Heart left ventricle (tissue), 16 donors: Measurements from ENCODE around the gene HRH4. TPM values are rescaled to one million over a fixed set of nuclear protein-coding genes. Genes with fewer than 3 reads are reported as not detected.

Experiments
- ATAC-seq, 4 donors: fragments of 200-7000 bp; cut with Tn5 transposase; one replicate each; pipeline ENCODE4 v1.9.1; 2020 to 2022; ENCODE audit warnings: moderate library complexity in 4 of 4, mild to moderate bottlenecking in 3 of 4, moderate number of reproducible peaks in 1 of 4
- DNase-seq, 5 donors: peaks; one replicate each; pipeline ENCODE4 v3.0.0-alpha.2; 2020
- H3K27ac ChIP-seq, 12 donors: fragments of 200-600 bp; sonication (generic) in 4 of 12; one replicate each; pipeline versions ENCODE4 v1.5.0 to v1.8.0; 2016 to 2022; ENCODE audit warnings: mild to moderate bottlenecking in 2 of 12
- H3K27me3 ChIP-seq, 9 donors: fragments of 200-600 bp; sonication (generic) in 2 of 9; one replicate each; pipeline versions ENCODE4 v1.5.1 to v1.8.0; 2016 to 2022; ENCODE audit warnings: mild to moderate bottlenecking in 3 of 9
- H3K36me3 ChIP-seq, 9 donors: fragments of 200-600 bp; sonication (generic) in 2 of 9; one replicate each; pipeline versions ENCODE4 v1.5.0 to v1.8.0; 2018 to 2022; ENCODE audit warnings: mild to moderate bottlenecking in 2 of 9
- H3K4me1 ChIP-seq, 12 donors: fragments of 200-600 bp; sonication (generic) in 4 of 12; one replicate each; pipeline versions ENCODE4 v1.5.0 to v1.8.0; 2016 to 2022; ENCODE audit warnings: mild to moderate bottlenecking in 3 of 12
- H3K4me3 ChIP-seq, 12 donors: fragments of 200-600 bp; sonication (generic) in 4 of 12; one replicate each; pipeline versions ENCODE4 v1.5.0 to v1.8.0; 2017 to 2022; ENCODE audit warnings: mild to moderate bottlenecking in 9 of 12, moderate library complexity in 4 of 12
- H3K9me3 ChIP-seq, 12 donors: fragments of 200-600 bp; sonication (generic) in 4 of 12; one replicate each; pipeline versions ENCODE4 v1.5.0 to v1.8.0; 2016 to 2022; ENCODE audit warnings: mild to moderate bottlenecking in 1 of 12
- POLR2A ChIP-seq, 2 donors: fragments of 450-650 bp; IDR thresholded peaks; one replicate each; pipeline ENCODE4 v1.6.1; 2017; ENCODE audit warnings: antibody characterized with exemption in 2 of 2, mild to moderate bottlenecking in 2 of 2, moderate library complexity in 2 of 2
- WGBS, 4 donors: extraction: QIAGEN DNeasy Blood & Tissue Kit in 2 of 4; methylation state at CpG; one replicate each; pipeline versions ENCODE4 v1.1.5 to v1.1.7; 2013 to 2018; 5-methylcytosine and 5-hydroxymethylcytosine counted together
- intact Hi-C, 10 donors: fragments of 100-400 bp; cut with DNase I; formaldehyde crosslinking; loops; one replicate each; pipeline versions ENCODE4 v1.11.1 to v1.14.2; 2022
- polyA plus RNA-seq, 2 donors: library from polyadenylated mRNA; stranded (reverse); fragments of 200-250 nt; gene quantifications; one replicate each; pipeline ENCODE4 v1.2.3, GENCODE V29; 2013
- total RNA-seq, 9 donors: library from RNA; depleted of rRNA in 2 of 9; stranded (reverse); fragments of >200 nt in 2 of 9; fragmentation: NEBNext Ultra II Directional in 3 of 9; extraction: Animal tissue kit (Norgen Biotek cat#: 25700) in 3 of 9; gene quantifications; one replicate each; pipeline versions ENCODE4 v1.1.0 to v1.2.4, GENCODE V29; 2016 to 2023
- TF ChIP-seq, protein P1 (sequence below), 12 donors: fragments of 200-600 bp; sonication (generic) in 4 of 12; IDR thresholded peaks; one replicate each; pipeline versions ENCODE4 v1.5.0 to v1.8.0; 2018 to 2022; ENCODE audit warnings: antibody characterized with exemption in 12 of 12, mild to moderate bottlenecking in 5 of 12
- donor health status: ischemic (EF 13 %, LVEDD 7.1; RV severe dilation, severe dysfunction).
- donor health status: healthy with polysubstance abuse.
- donor health status: DM: no; HTN: yes; CAD: no.
- donor health status: DM: no; HTN: no; CAD: no.
- donor health status: ischemic (EF 25% LVEDD 6.9; RV normal size, moderate dysfunction).
- donor health status: ischemic (EF 25% LVEDD 5.7; RV mildly dilated, moderate dysfunction).
- donor health status: healthy.
- donor health status: DM: yes; HTN: yes; CAD: no.
- donor health status: ischemic (EF 35%, LVEDD 5.7; RV mildly dilated, moderate dysfunction).
- donor health status: nonischemic (EF 11% LVEDD 7.7; RV severe dilation, severe dysfunction).
- donor health status: DM: yes; HTN: yes; CAD: no.
- donor health status: PGD.
- donor health status: ischemic (EF 29% LVEDD 5.4; RV normal size, mild dysfunction).
- donor health status: nonischemic (EF 23%, LVEDD 6.1; RV moderate dilation, normal function).

The HRH4 gene
- total and polyA plus RNA-seq, 11 donors = 0.16 to 0.24 (median 0.23) TPM; not detected in 8

DNA sequence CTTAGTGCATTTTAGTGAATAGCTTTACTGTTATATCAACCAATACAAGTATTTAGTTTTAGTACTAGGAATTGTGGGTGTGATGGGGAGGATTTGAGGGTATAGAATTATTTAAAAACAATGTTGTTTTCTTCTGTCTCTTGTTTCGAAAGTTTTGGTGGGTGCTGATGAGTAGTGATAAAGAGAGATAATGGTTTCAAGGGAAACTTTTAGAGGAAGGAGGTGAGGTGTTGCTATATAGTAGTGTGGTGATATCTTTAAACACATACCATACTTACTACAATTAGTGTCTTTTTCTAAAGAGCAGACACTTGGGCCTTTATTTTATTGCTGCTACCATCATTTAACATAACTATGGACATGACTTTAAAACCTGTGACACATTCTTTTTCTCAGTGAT, 23.5 kb upstream of the HRH4 start:
- intact Hi-C loops = loop anchor here in 1 of 10 donors (10.0 kb wide), 1 partner anchor 72 kb away; no protein-coding TSS in a partner anchor
- H3K36me3 ChIP-seq = peaks cover 0 to 73% (median 50%) of the 10 kb centered on the region in 9 donors
- H3K4me3 ChIP-seq = no peak overlapping the region
- DNase-seq (no peak), ATAC-seq (no peak)
- no peaks in the 10 kb centered on the region for H3K27me3 ChIP-seq
- TF ChIP-seq, protein P1, sequence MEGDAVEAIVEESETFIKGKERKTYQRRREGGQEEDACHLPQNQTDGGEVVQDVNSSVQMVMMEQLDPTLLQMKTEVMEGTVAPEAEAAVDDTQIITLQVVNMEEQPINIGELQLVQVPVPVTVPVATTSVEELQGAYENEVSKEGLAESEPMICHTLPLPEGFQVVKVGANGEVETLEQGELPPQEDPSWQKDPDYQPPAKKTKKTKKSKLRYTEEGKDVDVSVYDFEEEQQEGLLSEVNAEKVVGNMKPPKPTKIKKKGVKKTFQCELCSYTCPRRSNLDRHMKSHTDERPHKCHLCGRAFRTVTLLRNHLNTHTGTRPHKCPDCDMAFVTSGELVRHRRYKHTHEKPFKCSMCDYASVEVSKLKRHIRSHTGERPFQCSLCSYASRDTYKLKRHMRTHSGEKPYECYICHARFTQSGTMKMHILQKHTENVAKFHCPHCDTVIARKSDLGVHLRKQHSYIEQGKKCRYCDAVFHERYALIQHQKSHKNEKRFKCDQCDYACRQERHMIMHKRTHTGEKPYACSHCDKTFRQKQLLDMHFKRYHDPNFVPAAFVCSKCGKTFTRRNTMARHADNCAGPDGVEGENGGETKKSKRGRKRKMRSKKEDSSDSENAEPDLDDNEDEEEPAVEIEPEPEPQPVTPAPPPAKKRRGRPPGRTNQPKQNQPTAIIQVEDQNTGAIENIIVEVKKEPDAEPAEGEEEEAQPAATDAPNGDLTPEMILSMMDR (IDR thresholded peaks at IDR 0.05) = no peak
- no peak for TF ChIP-seq POLR2A (IDR thresholded peaks at IDR 0.05)
- no peaks in the 10 kb centered on the region for H3K4me1 ChIP-seq
- WGBS, 4 donors = 87 to 94% (median 93%) methylated on average over 1 of the region's 1 CpG
- H3K9me3 ChIP-seq = no peaks in the 10 kb centered on the region
- H3K27ac ChIP-seq = no peak overlapping the region

DNA sequence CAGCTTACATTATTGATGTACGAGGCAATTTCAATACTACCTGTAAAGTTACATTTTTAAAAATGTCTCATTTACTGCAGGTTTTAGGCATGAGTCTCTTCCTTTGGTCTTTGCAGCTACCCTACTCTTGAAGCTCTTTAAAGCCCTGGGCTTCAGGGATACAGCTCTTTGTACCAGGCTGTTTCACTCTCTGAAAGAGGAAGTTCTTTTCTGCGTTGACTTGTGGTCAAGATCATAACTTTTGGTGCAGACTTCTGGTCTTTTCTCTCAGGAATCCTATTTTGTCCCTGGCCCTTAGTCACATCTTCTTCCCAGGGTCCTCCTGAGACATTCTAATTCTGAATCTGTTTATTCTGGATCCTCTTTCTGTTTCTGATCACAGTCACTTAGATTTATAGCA, 16.6 kb upstream of the HRH4 start:
- no peak for TF ChIP-seq POLR2A (IDR thresholded peaks at IDR 0.05)
- TF ChIP-seq, protein P1 (IDR thresholded peaks at IDR 0.05) = no peak
- 73 to 80% (median 79%) methylated on average over 2 of the region's 2 CpGs for WGBS, 4 donors
- ATAC-seq (no peak), DNase-seq (no peak)
- Histone ChIP-seq H3K36me3 (peaks cover 0 to 97% (median 89%) of the 10 kb centered on the region in 9 donors), H3K4me1 (peaks cover 0 to 6% (median 0%) of the 10 kb centered on the region in 12 donors), H3K27ac (no peak overlapping the region), H3K4me3 (no peak overlapping the region), H3K9me3 (no peaks in the 10 kb centered on the region), H3K27me3 (no peaks in the 10 kb centered on the region)
- intact Hi-C loops = no loop called here

DNA sequence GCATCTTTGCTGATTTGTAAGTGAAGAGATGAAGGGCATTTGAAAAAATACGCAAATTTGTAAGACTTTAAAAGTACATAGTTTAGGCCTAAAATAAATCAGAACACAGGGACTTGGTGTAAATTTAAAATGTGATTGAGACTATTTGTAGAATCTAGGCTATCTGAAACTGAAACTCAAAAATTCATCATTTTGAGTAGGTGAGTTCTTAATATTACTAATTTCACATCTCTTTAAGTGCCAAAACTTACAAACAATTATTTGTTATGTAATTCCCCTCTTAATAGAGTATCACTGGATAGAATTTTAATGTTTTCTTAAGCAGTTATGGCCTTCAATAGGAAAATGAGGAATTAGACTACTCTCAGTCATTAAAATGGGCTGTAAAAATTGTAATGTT, 14.0 kb upstream of the HRH4 start:
- peaks cover 0 to 100% (median 93%) of the 10 kb centered on the region in 9 donors for H3K36me3 ChIP-seq
- H3K4me1 ChIP-seq = peaks cover 0 to 6% (median 0%) of the 10 kb centered on the region in 12 donors
- no peak overlapping the region for H3K27ac ChIP-seq
- intact Hi-C loops = no loop called here
- 95 to 99% (median 98%) methylated on average over 1 of the region's 1 CpG for WGBS, 4 donors
- no peak overlapping the region for H3K4me3 ChIP-seq
- H3K27me3 ChIP-seq = no peaks in the 10 kb centered on the region
- no peak for TF ChIP-seq POLR2A (IDR thresholded peaks at IDR 0.05)
- TF ChIP-seq, protein P1 (IDR thresholded peaks at IDR 0.05) = no peak
- ATAC-seq (no peak), DNase-seq (no peak)
- no peaks in the 10 kb centered on the region for H3K9me3 ChIP-seq

DNA sequence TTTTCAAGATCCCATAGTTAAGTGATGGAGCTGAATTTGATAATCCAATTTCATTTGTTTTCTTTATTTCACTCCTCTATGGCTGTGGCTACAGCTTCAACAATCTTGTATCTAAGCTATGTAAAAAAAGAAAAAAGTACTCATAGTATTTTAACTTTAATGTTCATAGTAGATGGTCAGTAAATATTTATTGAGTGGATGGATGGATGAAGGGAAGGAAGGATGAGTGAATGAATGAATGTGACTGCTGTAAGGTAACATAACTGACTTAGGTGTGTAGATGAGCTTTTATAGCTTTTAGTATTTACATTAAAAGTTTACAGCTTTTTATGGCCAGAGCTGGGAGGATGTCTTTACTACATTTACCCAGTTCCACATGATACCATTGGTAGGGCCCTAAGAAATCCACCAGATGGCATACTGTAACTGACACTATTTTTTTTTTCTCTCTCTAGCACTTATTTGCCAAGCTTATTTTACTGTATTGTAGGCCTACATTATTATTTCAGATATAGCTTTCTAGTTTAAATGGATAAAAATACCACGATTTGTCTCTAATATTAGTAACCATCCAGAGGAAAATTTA, 13.4 kb upstream of the HRH4 start:
- H3K36me3 ChIP-seq = peaks cover 0 to 100% (median 94%) of the 10 kb centered on the region in 9 donors
- H3K4me1 ChIP-seq = peaks cover 0 to 6% (median 0%) of the 10 kb centered on the region in 12 donors
- H3K27me3 ChIP-seq = no peaks in the 10 kb centered on the region
- no peak for DNase-seq
- H3K9me3 ChIP-seq = no peaks in the 10 kb centered on the region
- WGBS, 4 donors = 81 to 95% (median 88%) methylated on average over 1 of the region's 1 CpG
- intact Hi-C loops = no loop called here
- TF ChIP-seq, protein P1 (IDR thresholded peaks at IDR 0.05) = peak in 4 of 12 donors; percentile 7 to 29 (median 13)
- TF ChIP-seq POLR2A (IDR thresholded peaks at IDR 0.05) = no peak
- H3K4me3 ChIP-seq = no peak overlapping the region
- ATAC-seq = no peak
- H3K27ac ChIP-seq = no peak overlapping the region
